ENCODE data around the gene RNF13. TPM values are rescaled to one million over a fixed set of nuclear protein-coding genes. Genes with fewer than 3 reads are reported as not detected.

Gene RNF13
- total RNA-seq, 1 experiment from 2014 or later: 28.9 TPM

- H3K9me3 Mint-ChIP-seq: peaks cover 28% of the 10 kb centered on the region
- no peaks in the 10 kb centered on the region for H3K27me3 Mint-ChIP-seq (ENCODE audit: low read depth)
- H3K27ac Mint-ChIP-seq: no peak overlapping the region
- no peaks in the 10 kb centered on the region for H3K4me1 Mint-ChIP-seq
- ChIA-PET POLR2A (no interaction called here), CTCF (no interaction called here)
- H3K4me3 Mint-ChIP-seq: no peak overlapping the region
- no peak for TF ChIP-seq ZNF425 (CRISPR knock-in tag; conservative IDR thresholded peaks at IDR 0.05)
- no peak for TF ChIP-seq SP1 (CRISPR knock-in tag; conservative IDR thresholded peaks at IDR 0.05)
- TF ChIP-seq STAT6 (CRISPR knock-in tag; conservative IDR thresholded peaks at IDR 0.05; ENCODE audit: low read depth): no peak
- no peak for DNase-seq (ENCODE audit: low spot score)
- ATAC-seq: no peak
- H3K36me3 Mint-ChIP-seq: peaks cover 10% of the 10 kb centered on the region
Measured at GRCh38 chr3:149999421-149999820, 186.4 kb downstream of the RNF13 start.

GRCh38 chr3:150000641-150001040 lies 187.6 kb downstream of the RNF13 start:
- Mint-ChIP-seq H3K9me3 (peaks cover 15% of the 10 kb centered on the region), H3K4me1 (no peaks in the 10 kb centered on the region), H3K27ac (no peak overlapping the region), H3K36me3 (no peaks in the 10 kb centered on the region), H3K27me3 (ENCODE audit: low read depth) (no peaks in the 10 kb centered on the region), H3K4me3 (no peak overlapping the region)
- ChIA-PET POLR2A (no interaction called here), CTCF (interaction anchor here (1.1 kb wide), 1 partner anchor 184 kb away, joined by 3 read pairs; no protein-coding TSS in a partner anchor)
- ATAC-seq (no peak), DNase-seq (ENCODE audit: low spot score) (no peak)
- TF ChIP-seq PRDM15 (CRISPR knock-in tag; IDR thresholded peaks at IDR 0.05) (no peak), E2F1 (CRISPR knock-in tag; IDR thresholded peaks at IDR 0.05) (no peak), NFATC4 (CRISPR knock-in tag; IDR thresholded peaks at IDR 0.05) (no peak), AFF4 (CRISPR knock-in tag; IDR thresholded peaks at IDR 0.05; ENCODE audit: borderline replicate concordance) (no peak), MAX (CRISPR knock-in tag; IDR thresholded peaks at IDR 0.05) (no peak), NFYB (CRISPR knock-in tag; conservative IDR thresholded peaks at IDR 0.05; ENCODE audit: low read depth) (no peak), MYBL2 (CRISPR knock-in tag; IDR thresholded peaks at IDR 0.05) (no peak), ZNF671 (CRISPR knock-in tag; IDR thresholded peaks at IDR 0.05) (no peak), PRRX2 (CRISPR knock-in tag; IDR thresholded peaks at IDR 0.05) (no peak), FOXK1 (CRISPR knock-in tag; IDR thresholded peaks at IDR 0.05) (no peak), IRF2 (CRISPR knock-in tag; IDR thresholded peaks at IDR 0.05; ENCODE audit: borderline replicate concordance, low read depth) (no peak), MLX (CRISPR knock-in tag; IDR thresholded peaks at IDR 0.05) (no peak), SP1 (CRISPR knock-in tag; conservative IDR thresholded peaks at IDR 0.05) (no peak), ELF4 (CRISPR knock-in tag; IDR thresholded peaks at IDR 0.05; ENCODE audit: low read depth) (no peak), EMX1 (CRISPR knock-in tag; IDR thresholded peaks at IDR 0.05) (no peak), CREM (CRISPR knock-in tag; IDR thresholded peaks at IDR 0.05) (no peak)

Measured in WTC11 (cell line).